ENCODE results near the gene NELL1. TPM values are rescaled to one million over a fixed set of nuclear protein-coding genes. Genes with fewer than 3 reads are reported as not detected.

The NELL1 gene
- total RNA-seq, 1 experiment from 2014 or later = 0.22 TPM

DNA sequence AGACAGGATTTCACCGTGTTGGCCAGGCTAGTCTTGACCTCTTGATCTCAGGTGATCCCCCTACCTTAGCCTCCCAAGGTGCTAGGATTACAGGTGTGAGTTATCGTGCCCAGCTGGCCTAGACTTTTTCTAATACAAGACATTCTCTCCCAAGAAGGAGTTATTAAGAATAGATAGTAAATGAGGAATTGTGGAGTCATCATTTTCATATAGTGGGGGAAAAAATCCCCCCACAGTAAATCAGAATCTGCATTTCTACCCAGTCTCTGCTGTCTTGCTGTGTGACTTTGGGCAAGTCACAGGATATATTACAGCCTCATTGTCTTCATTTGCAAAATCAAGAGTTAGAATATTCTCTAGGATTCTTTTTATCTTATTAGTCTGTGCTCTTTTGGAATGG, 48.4 kb upstream of the NELL1 start:
- no peaks in the 10 kb centered on the region for H3K27me3 ChIP-seq (ENCODE audit: insufficient read depth, low read length)
- H3K14ac ChIP-seq (ENCODE audit: insufficient read depth, low read length) = no peak overlapping the region
- H2BK120ac ChIP-seq (ENCODE audit: low read depth, low read length, poor library complexity, severe bottlenecking) = no peak overlapping the region
- Mint-ChIP-seq H3K9me3 (no peaks in the 10 kb centered on the region), H3K36me3 (ENCODE audit: insufficient read depth in 1 of 3, low read depth in 3 of 3) (no peaks in the 10 kb centered on the region), H3K27ac (peak overlapping the region in 1 of 3 experiments; percentile 87; a peak in 3 of 7 replicates), H3K27me3 (ENCODE audit: low read depth) (peaks cover 12% of the 10 kb centered on the region; the same call in 1 of the 2 replicates), H3K4me1 (peaks cover 31 to 32% of the 10 kb centered on the region in 2 experiments), H3K4me3 (no peak overlapping the region)
- no peaks in the 10 kb centered on the region for H3K9me3 ChIP-seq (ENCODE audit: control insufficient read depth, low read depth, low read length)
- no CpG with 5 or more reads among the region's 2 CpGs for WGBS (ENCODE audit: extremely low coverage, insufficient read length, low lambda C conversion rate)
- H4K5ac ChIP-seq (ENCODE audit: insufficient read length, low read depth, low read length) = no peak overlapping the region
- no peak overlapping the region for H3K4ac ChIP-seq (ENCODE audit: low read depth, low read length)
- H2BK5ac ChIP-seq (ENCODE audit: insufficient read length, low read length) = no peak overlapping the region
- no peak overlapping the region for H3K9ac ChIP-seq (ENCODE audit: extremely low read depth, insufficient read length, low read length)
- no peak overlapping the region for H3K23ac ChIP-seq (ENCODE audit: insufficient read length, low read depth, low read length)
- no peak overlapping the region for H4K8ac ChIP-seq (replicated peaks; ENCODE audit: insufficient read length, low read depth, low read length)
- H2AK5ac ChIP-seq (ENCODE audit: insufficient read length, low read length) = no peak overlapping the region
- no peaks in the 10 kb centered on the region for H3K79me1 ChIP-seq (ENCODE audit: insufficient read depth, low read depth, low read length, poor library complexity, severe bottlenecking)
- no peak overlapping the region for H2BK15ac ChIP-seq (ENCODE audit: low read depth, low read length)
- H2BK20ac ChIP-seq (ENCODE audit: low read depth, low read length, poor library complexity, severe bottlenecking) = no peak overlapping the region
- no peak overlapping the region for H3K18ac ChIP-seq (ENCODE audit: insufficient read length, low read depth, low read length)
- H2BK12ac ChIP-seq (ENCODE audit: insufficient read length, low read depth, low read length) = no peak overlapping the region
- H3K23me2 ChIP-seq (ENCODE audit: insufficient read length, low read depth, low read length, poor library complexity, severe bottlenecking) = no peaks in the 10 kb centered on the region
- no peak for DNase-seq
- no peaks in the 10 kb centered on the region for H3K79me2 ChIP-seq (ENCODE audit: insufficient read depth, low read length)
- H3K27ac ChIP-seq (ENCODE audit: insufficient read length, low read depth, low read length) = no peak overlapping the region
- no peak overlapping the region for H2AFZ ChIP-seq (ENCODE audit: low read length)
- H3K56ac ChIP-seq (ENCODE audit: insufficient read length, low read depth, low read length) = no peak overlapping the region
- no peak overlapping the region for H3T11ph ChIP-seq (ENCODE audit: low read length)
- H4K20me1 ChIP-seq (ENCODE audit: control insufficient read depth, insufficient read depth, insufficient read length) = no peaks in the 10 kb centered on the region
- TF ChIP-seq, protein P1, sequence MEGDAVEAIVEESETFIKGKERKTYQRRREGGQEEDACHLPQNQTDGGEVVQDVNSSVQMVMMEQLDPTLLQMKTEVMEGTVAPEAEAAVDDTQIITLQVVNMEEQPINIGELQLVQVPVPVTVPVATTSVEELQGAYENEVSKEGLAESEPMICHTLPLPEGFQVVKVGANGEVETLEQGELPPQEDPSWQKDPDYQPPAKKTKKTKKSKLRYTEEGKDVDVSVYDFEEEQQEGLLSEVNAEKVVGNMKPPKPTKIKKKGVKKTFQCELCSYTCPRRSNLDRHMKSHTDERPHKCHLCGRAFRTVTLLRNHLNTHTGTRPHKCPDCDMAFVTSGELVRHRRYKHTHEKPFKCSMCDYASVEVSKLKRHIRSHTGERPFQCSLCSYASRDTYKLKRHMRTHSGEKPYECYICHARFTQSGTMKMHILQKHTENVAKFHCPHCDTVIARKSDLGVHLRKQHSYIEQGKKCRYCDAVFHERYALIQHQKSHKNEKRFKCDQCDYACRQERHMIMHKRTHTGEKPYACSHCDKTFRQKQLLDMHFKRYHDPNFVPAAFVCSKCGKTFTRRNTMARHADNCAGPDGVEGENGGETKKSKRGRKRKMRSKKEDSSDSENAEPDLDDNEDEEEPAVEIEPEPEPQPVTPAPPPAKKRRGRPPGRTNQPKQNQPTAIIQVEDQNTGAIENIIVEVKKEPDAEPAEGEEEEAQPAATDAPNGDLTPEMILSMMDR (conservative IDR thresholded peaks at IDR 0.05) = no peak
- H3K4me2 ChIP-seq (ENCODE audit: insufficient read depth, insufficient read length, low read length) = no peak overlapping the region
- H3K4me1 ChIP-seq (ENCODE audit: insufficient read depth, low read length) = peaks cover 12% of the 10 kb centered on the region; the same call in 1 of the 2 replicates
- no peak overlapping the region for H4K91ac ChIP-seq (ENCODE audit: insufficient read length, low read depth, low read length)

Data from H9 (cell line).